CD4-positive, alpha-beta T cell treated with Interferon gamma for 1 hour (primary cell): ENCODE results near the gene CYB561D2.

Experiments
- DNase-seq: peaks from one replicate; pipeline ENCODE4 v3.0.0-alpha.2; 2020

Gene CYB561D2

DNA sequence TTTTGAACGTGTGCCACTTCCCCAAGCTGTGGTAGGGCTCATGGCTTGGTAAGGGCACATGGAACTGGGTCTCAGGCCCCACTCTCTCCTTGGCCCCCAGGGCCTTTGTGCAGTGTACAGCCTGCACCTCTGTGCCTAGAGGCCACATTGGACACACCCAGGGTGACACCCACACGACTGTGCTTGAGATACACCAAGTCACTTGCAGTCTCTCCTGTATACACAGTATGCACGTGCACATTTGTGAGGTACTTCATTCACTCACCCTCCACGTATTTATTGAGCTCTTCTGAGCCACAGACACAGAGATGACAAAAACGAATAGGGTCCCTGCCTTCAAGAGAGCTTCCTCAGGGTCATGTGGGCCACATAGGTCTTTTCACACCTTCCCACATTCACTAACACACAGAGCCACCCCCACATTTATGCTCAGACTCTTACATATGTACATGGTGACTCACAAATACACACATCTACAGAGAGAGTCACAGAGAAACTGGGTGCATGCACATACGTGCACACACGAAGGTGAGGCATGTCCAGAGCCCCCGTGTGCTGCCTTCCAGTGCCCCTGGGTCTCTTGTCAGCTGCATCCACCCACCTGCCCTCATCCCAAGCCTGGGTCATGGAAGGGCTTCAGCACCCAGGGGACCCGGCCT lies 18.5 kb downstream of the CYB561D2 start:
- DNase-seq: no peak

- no peak for DNase-seq
Observed at GRCh38 chr3:50370594-50370993, 19.9 kb downstream of the CYB561D2 start.

DNA sequence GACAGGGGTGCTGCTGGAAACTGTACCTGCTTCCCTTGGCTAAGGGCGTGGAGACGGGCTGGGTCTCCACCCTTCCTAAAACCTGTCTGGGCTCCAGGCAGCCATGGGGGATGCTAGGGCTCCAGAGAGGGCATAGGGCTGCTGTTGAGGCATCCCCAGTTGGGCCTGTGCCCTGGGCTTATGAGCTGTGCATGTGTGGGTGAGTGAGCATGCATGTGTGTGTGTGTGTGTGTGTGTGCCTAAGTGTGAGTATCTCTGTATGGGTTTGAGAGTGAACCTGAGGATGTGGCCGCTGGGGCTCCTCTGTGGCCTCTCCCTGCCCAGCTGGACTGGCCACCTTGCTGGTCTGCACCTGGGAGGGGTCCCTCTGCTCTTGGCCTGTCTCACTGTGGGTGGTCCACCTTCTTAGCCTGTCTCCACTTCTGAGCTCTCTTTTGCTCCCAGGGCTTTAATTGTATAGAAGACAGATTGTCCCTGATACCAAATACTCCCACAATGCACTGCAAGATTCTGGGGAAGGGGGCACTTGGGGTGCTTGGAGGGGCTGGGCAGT lies 20.5 kb downstream of the CYB561D2 start:
- no peak for DNase-seq

- DNase-seq: no peak
Observed at GRCh38 chr3:50372349-50372748, 21.7 kb downstream of the CYB561D2 start.

GRCh38 chr3:50373146-50374051 lies 22.7 kb downstream of the CYB561D2 start:
- DNase-seq: no peak

GRCh38 chr3:50374363-50375257 lies 23.9 kb downstream of the CYB561D2 start:
- DNase-seq: no peak

DNA sequence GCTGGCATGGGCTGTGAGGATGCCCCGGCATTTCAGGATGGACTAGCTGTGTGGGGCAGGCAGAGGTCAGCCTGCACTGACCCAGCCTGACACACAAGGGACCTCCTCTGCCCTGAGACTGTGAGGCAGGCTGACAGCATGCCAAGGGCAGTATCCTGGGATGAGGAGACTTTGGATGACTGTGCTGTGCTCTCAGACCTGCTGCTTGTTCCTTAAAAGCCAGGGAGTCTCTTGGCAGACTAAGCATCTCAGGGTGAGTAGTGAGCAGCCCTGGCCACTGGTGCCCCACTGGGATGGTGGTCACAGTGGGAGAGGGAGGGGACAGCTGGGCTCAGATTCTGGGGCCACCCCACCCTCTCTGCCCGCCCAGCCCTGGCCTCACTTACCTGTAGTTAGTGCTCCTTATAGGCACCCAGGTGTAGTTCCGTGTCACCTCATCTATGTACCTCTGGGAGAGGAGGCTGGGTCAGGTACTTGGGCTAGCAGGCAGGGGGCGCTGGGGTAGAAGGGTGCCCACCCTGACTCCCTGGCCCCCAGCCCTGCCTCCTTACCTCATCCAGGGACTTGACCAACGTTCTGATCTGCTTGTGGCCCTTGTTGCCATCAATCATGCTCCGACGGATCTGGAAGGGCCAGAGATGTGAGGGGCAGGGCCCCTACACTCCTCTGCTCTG lies 24.7 kb downstream of the CYB561D2 start:
- DNase-seq: no peak

GRCh38 chr3:50378024-50378423 lies 27.4 kb downstream of the CYB561D2 start:
- DNase-seq: no peak

DNA sequence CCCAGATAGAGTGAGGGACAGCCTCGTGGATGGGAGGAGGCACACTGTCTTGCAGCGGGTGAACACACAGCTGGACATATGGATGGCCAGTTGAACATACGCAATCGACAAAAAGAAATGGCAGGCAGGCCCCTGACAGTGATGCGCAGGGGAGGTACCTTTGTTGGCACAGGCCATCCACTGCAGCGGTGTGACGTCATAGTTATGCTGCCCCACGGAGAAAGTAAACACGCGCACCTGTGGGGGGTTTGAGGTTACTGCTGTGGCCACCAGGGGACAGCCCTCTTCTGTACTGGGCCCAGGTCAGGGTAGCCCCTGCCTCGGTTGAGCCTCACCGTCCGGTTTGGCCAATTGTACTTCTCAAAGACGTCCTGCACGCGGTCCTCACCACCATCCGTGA lies 28.1 kb downstream of the CYB561D2 start:
- no peak for DNase-seq

GRCh38 chr3:50380405-50381085 lies 29.9 kb downstream of the CYB561D2 start:
- no peak for DNase-seq

GRCh38 chr3:50381383-50381782 lies 30.7 kb downstream of the CYB561D2 start:
- no peak for DNase-seq

DNA sequence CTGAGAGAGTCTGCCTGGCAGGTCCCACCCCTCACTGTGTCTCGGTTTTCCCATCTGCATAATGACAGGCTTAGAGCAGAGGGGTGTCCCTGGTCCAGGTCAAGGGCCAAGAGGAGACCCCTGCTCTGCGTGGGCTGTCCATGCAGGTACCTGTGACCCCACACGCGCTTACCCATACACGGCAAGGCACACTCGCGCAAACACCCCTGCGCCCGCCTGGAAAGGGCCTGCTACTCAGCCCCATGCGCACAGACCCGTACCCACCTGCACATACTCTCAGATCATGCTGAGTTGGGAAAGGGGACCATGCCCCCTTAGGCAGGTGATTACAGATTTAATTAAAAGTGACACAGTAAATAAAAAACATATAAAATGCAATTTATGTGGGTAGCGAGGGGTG lies 32.1 kb downstream of the CYB561D2 start:
- no peak for DNase-seq

GRCh38 chr3:50383750-50384149 lies 33.1 kb downstream of the CYB561D2 start:
- no peak for DNase-seq

DNA sequence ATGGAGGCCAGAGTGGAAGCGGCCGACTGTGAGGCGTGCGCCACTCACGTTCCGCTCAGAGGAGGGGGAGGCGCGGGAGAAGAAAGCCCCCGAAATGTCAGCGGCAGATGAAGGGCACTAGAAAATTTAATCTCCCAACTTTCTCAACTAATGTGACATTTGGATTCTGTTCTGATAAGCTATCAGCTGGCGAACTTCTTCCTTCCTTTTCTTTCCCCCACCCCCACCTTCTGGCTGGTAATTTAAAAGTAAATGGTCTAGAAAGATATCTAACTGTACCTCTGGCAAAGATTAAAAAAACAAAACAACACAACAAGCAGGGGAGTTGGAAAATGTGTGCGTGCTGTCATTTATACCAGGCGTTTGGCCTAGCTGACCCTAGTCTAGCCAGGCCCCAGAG lies 35.1 kb downstream of the CYB561D2 start:
- DNase-seq: no peak

- DNase-seq: no peak
Observed at GRCh38 chr3:50388016-50388719, 37.5 kb downstream of the CYB561D2 start.

DNA sequence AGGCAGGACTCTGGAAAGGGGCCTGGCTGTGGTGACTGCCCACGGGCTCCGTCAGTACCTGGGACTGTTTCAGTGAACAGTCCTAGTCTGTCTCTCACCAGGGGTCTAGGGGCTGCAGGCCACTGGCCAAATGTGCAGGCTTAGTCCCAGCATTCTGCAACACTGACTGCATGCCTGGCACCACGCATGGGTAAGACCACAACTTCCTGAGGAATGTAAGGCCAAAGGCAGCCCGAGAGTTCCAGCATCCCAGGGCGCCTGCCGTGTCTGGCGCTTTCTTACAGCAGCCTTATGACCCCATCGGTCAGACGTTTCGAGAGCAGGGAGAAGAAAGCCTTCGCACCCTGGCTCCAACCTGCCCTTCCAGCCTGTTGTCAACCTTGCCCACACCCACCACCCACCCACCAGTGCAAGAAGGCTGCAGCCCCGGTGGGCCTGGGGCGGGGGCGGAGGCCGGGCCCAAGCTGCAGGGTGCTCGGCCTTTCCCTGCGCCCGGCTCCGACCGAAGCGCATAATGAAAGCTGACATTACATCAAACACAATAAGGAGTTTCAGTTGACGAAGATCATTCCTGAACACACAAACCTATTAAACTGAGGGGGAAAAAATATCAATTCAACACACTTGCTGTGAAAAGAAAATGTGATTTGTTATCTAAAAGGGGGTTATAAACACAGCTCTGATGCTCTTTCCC lies 38.2 kb downstream of the CYB561D2 start:
- no peak for DNase-seq

GRCh38 chr3:50389414-50389767 lies 38.7 kb downstream of the CYB561D2 start:
- no peak for DNase-seq

DNA sequence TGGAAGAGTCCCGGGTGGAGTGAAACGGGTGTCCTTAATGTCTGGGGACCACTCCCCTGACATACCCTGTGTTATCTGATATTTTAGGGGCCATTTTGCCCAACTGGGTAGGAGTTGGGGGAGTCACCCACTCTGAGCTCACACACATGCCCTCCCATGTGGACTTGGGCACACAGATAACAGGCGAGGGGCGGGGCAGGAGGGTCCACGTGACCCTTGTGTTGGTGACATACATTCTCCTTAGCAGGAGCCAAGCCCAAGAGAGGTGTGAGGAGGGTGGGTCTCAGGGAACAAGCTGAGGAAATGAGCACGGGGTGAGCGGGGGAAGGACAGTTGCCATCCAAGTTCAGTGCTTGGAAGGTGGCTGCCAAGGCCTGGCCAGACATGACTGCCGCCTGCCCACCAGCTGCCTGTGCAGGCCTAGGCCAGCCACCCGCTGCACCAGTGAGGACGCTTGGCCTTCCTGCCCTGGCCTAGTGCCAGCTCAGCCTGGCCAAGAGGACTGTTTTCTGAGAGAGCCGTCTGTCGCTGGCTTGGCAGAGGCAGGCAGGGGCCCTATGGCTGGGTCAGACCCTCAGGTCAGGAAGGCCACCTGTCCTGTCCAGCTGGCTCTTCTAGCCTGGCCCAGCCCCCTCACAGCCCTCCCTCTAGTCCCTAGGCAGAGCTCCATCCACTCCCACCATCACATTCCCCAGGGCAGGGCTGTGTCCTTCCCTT lies 40.0 kb downstream of the CYB561D2 start:
- DNase-seq: no peak

GRCh38 chr3:50392101-50392715 lies 41.5 kb downstream of the CYB561D2 start:
- DNase-seq: no peak
